GM12892 (cell line): Measurements from ENCODE around the gene FUT8.

Experiments used
- POLR2A ChIP-seq: IDR thresholded peaks from 2 replicates; pipeline ENCODE4 v1.6.1; 2011; ENCODE audit warnings: low read depth, low read length, control low read depth
- POLR2AphosphoS5 ChIP-seq: IDR thresholded peaks from 2 replicates; pipeline ENCODE4 v1.6.1; 2011; ENCODE audit warnings: low read depth, low read length, control low read depth
- TAF1 ChIP-seq: IDR thresholded peaks from 2 replicates; pipeline ENCODE4 v1.6.1; 2011; ENCODE audit warnings: low read depth, mild to moderate bottlenecking, control low read depth, low read length, borderline replicate concordance

DNA sequence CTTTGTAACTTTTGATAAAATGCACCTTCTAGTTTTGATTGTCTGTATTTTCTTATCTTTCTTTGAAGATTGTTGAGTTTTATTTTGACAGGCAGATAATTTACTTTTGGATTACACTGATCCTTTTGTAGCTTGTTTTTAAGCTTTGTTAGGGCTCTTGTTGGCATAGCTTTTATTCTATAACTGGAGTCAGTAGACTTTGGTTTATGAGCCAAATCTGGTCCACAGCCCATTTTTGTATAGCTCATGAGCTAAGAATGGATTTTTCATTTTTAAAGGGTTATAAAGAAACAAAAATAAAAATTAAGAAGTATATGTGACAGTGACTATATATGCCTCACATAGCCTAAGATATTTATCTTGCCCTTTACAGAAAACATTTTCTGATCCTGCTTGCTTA, 142.3 kb downstream of the FUT8 start:
- no peak for TF ChIP-seq TAF1
- TF ChIP-seq POLR2A = no peak
- TF ChIP-seq POLR2AphosphoS5 = no peak
